MCF 10A (cell line): ENCODE data around the gene EIF3J. TPM values are rescaled to one million over a fixed set of nuclear protein-coding genes. Genes with fewer than 3 reads are reported as not detected.

ENCODE experiments used
- BruUV-seq: library from RNA; stranded (reverse); fragments of 400-500 nt; replicated peaks from 2 replicates; lab custom pipeline; 2021; lab: Mats Ljungman, UMichigan
- CTCF ChIA-PET: fragments of 300-600 bp; sonication (Branson Sonifier 250); formaldehyde crosslinking; extraction: SDS; loops from one replicate; lab custom pipeline; 2021; ENCODE audit warnings: antibody characterized with exemption, inconsistent platforms; lab: Yijun Ruan, JAX
- POLR2A ChIA-PET: fragments of 300-600, 350-650 bp; sonication (Branson Sonifier 250); formaldehyde crosslinking; extraction: SDS; loops from one replicate; lab custom pipeline; 2020; ENCODE audit warnings: antibody characterized with exemption, inconsistent platforms; lab: Yijun Ruan, JAX
- DNase-seq: peaks from one replicate; pipeline ENCODE4 v3.0.0-alpha.2; 2018; ENCODE audit not compliant: unreplicated experiment
- H3K27ac Mint-ChIP-seq: one replicate; pipeline ENCODE4 v1.8.0; 2022; ENCODE audit warnings: mild to moderate bottlenecking, low read depth, mixed read lengths; ENCODE audit not compliant: unreplicated experiment
- H3K27me3 Mint-ChIP-seq: one replicate; pipeline ENCODE4 v1.8.0; 2022; ENCODE audit warnings: mixed read lengths; ENCODE audit not compliant: insufficient read depth, unreplicated experiment
- H3K36me3 Mint-ChIP-seq: one replicate; pipeline ENCODE4 v1.8.0; 2022; ENCODE audit warnings: mild to moderate bottlenecking, moderate library complexity, mixed read lengths; ENCODE audit not compliant: insufficient read depth, unreplicated experiment
- H3K4me1 Mint-ChIP-seq: one replicate; pipeline ENCODE4 v1.8.0; 2022; ENCODE audit warnings: mixed read lengths; ENCODE audit not compliant: insufficient read depth, unreplicated experiment
- H3K4me3 Mint-ChIP-seq: one replicate; pipeline ENCODE4 v1.8.0; 2022; ENCODE audit warnings: mild to moderate bottlenecking, moderate library complexity, mixed read lengths; ENCODE audit not compliant: unreplicated experiment
- H3K9me3 Mint-ChIP-seq: one replicate; pipeline ENCODE4 v1.8.0; 2022; ENCODE audit warnings: mixed read lengths; ENCODE audit not compliant: unreplicated experiment
- CTCF ChIP-seq: fragments of 200-600 bp; IDR thresholded peaks from one replicate; pipeline ENCODE4 v1.8.0; 2022; ENCODE audit warnings: antibody characterized with exemption, mild to moderate bottlenecking; ENCODE audit not compliant: unreplicated experiment
- intact Hi-C: fragments of 100-400 bp; cut with micrococcal nuclease; formaldehyde crosslinking; loops from 2 replicates; pipeline ENCODE4 v1.14.1; 2022
- total RNA-seq: library from RNA; stranded (reverse); gene quantifications from 2 replicates; pipeline ENCODE4 v1.2.3, GENCODE V29; 2022

Gene EIF3J
- total RNA-seq, 1 experiment from 2014 or later: 213 TPM

- H3K9me3 Mint-ChIP-seq: no peaks in the 10 kb centered on the region
- peaks cover 88% of the 10 kb centered on the region for H3K36me3 Mint-ChIP-seq
- no peak overlapping the region for H3K4me3 Mint-ChIP-seq
- H3K27ac Mint-ChIP-seq: no peak overlapping the region
- BruUV-seq: no TSS peak
- ChIA-PET CTCF (interaction anchor here (0.6 to 4.9 kb wide), 3 partner anchors 8 to 706 kb away, joined by 3 to 35 read pairs (median 10); no protein-coding TSS in a partner anchor), POLR2A (interaction anchor here (0.9 kb wide), 1 partner anchor 158 kb away, joined by 3 read pairs; no protein-coding TSS in a partner anchor)
- intact Hi-C loops: no loop called here
- H3K27me3 Mint-ChIP-seq: no peaks in the 10 kb centered on the region
- DNase-seq: no peak
- no peaks in the 10 kb centered on the region for H3K4me1 Mint-ChIP-seq
- TF ChIP-seq CTCF: no peak
Observed at GRCh38 chr15:44570361-44570760, 33.4 kb downstream of the EIF3J start.

- no TSS peak for BruUV-seq
- DNase-seq: no peak
- Mint-ChIP-seq H3K4me3 (no peak overlapping the region), H3K27me3 (no peaks in the 10 kb centered on the region), H3K9me3 (no peaks in the 10 kb centered on the region), H3K27ac (no peak overlapping the region), H3K4me1 (no peaks in the 10 kb centered on the region), H3K36me3 (peaks cover 71% of the 10 kb centered on the region)
- CTCF ChIA-PET: interaction anchor here (1.4 to 2.6 kb wide), 2 partner anchors 11 to 165 kb away, joined by 6 to 12 read pairs; no protein-coding TSS in a partner anchor
- intact Hi-C loops: no loop called here
- TF ChIP-seq CTCF: no peak
- POLR2A ChIA-PET: interaction anchor here (0.6 to 0.9 kb wide), 2 partner anchors 65 to 167 kb away, joined by 3 to 5 read pairs; no protein-coding TSS in a partner anchor
Observed at GRCh38 chr15:44573386-44573785, 36.4 kb downstream of the EIF3J start.

GRCh38 chr15:44574734-44575133 lies 37.8 kb downstream of the EIF3J start:
- Mint-ChIP-seq H3K27me3 (no peaks in the 10 kb centered on the region), H3K4me1 (no peaks in the 10 kb centered on the region), H3K9me3 (no peaks in the 10 kb centered on the region), H3K36me3 (peaks cover 71% of the 10 kb centered on the region), H3K4me3 (no peak overlapping the region), H3K27ac (no peak overlapping the region)
- intact Hi-C loops: loop anchor here (5.0 kb wide), 1 partner anchor 348 kb away; no protein-coding TSS in a partner anchor
- CTCF ChIA-PET: interaction anchor here (0.9 to 6.1 kb wide), 3 partner anchors 9 to 162 kb away, joined by 4 to 62 read pairs (median 12); partner anchors contain the start of gene TRIM69
- no peak for TF ChIP-seq CTCF
- no TSS peak for BruUV-seq
- POLR2A ChIA-PET: interaction anchor here (1.0 kb wide), 1 partner anchor 154 kb away, joined by 3 read pairs; no protein-coding TSS in a partner anchor
- DNase-seq: no peak

- no peak overlapping the region for H3K4me3 Mint-ChIP-seq
- peaks cover 77% of the 10 kb centered on the region for H3K36me3 Mint-ChIP-seq
- BruUV-seq: no TSS peak
- no peak overlapping the region for H3K27ac Mint-ChIP-seq
- ChIA-PET POLR2A (interaction anchor here (0.6 to 1.1 kb wide), 2 partner anchors 131 to 170 kb away, joined by 3 read pairs; partner anchors contain the start of genes B2M and PATL2), CTCF (interaction anchor here (0.7 to 6.1 kb wide), 9 partner anchors 8 to 409 kb away, joined by 3 to 62 read pairs (median 8); partner anchors contain the start of genes SPG11 and TRIM69)
- no peak for DNase-seq
- H3K27me3 Mint-ChIP-seq: no peaks in the 10 kb centered on the region
- H3K9me3 Mint-ChIP-seq: no peaks in the 10 kb centered on the region
- H3K4me1 Mint-ChIP-seq: no peaks in the 10 kb centered on the region
- TF ChIP-seq CTCF: no peak
- intact Hi-C loops: loop anchor here (5.0 kb wide), 1 partner anchor 82 kb away; the partner anchor contains the start of gene SPG11
Observed at GRCh38 chr15:44580105-44580504, 43.2 kb downstream of the EIF3J start.
